Heart left ventricle (tissue), 13 donors: Measurements from ENCODE around the gene RCBTB1.
"Not testable (repeated sequence)": the region's sequence is repeated elsewhere in the genome, so short reads cannot be mapped to it uniquely, and the experiment has no call there.

ENCODE experiments used
- CTCF ChIP-seq, 12 donors: fragments of 200-600 bp; sonication (generic) in 4 of 12; IDR thresholded peaks; one replicate each; pipeline versions ENCODE4 v1.5.0 to v1.8.0; 2018 to 2022; ENCODE audit warnings: antibody characterized with exemption in 12 of 12, mild to moderate bottlenecking in 5 of 12
- POLR2A ChIP-seq, 2 donors: fragments of 450-650 bp; IDR thresholded peaks; one replicate each; pipeline ENCODE4 v1.6.1; 2017; ENCODE audit warnings: antibody characterized with exemption in 2 of 2, mild to moderate bottlenecking in 2 of 2, moderate library complexity in 2 of 2
- donor health status: ischemic (EF 13 %, LVEDD 7.1; RV severe dilation, severe dysfunction).
- donor health status: DM: no; HTN: yes; CAD: no.
- donor health status: DM: no; HTN: no; CAD: no.
- donor health status: ischemic (EF 25% LVEDD 6.9; RV normal size, moderate dysfunction).
- donor health status: ischemic (EF 25% LVEDD 5.7; RV mildly dilated, moderate dysfunction).
- donor health status: ischemic (EF 35%, LVEDD 5.7; RV mildly dilated, moderate dysfunction).
- donor health status: nonischemic (EF 11% LVEDD 7.7; RV severe dilation, severe dysfunction).
- donor health status: DM: yes; HTN: yes; CAD: no.
- donor health status: PGD.
- donor health status: ischemic (EF 29% LVEDD 5.4; RV normal size, mild dysfunction).
- donor health status: nonischemic (EF 23%, LVEDD 6.1; RV moderate dilation, normal function).

- TF ChIP-seq CTCF, POLR2A (IDR thresholded peaks at IDR 0.05): not testable (repeated sequence)
Measured at GRCh38 chr13:49612042-49612441, 26.7 kb upstream of the RCBTB1 start.
